H9 (cell line): ENCODE data around the gene USP7. TPM values are rescaled to one million over a fixed set of nuclear protein-coding genes. Genes with fewer than 3 reads are reported as not detected.
"Not testable (repeated sequence)": the region's sequence is repeated elsewhere in the genome, so short reads cannot be mapped to it uniquely, and the experiment has no call there.

Source experiments
- DNase-seq: peaks from one replicate; pipeline ENCODE4 v3.0.0-alpha.2; 2017
- H2AFZ ChIP-seq: one replicate; pipeline ENCODE4 v1.6.1; 2013; ENCODE audit warnings: mild to moderate bottlenecking, low read length, control low read depth, moderate library complexity
- H2AK5ac ChIP-seq: 2 replicates; pipeline ENCODE4 v1.6.1; 2013; ENCODE audit warnings: low read length, control low read depth, mixed read lengths; ENCODE audit not compliant: insufficient read length
- H2BK120ac ChIP-seq: one replicate; pipeline ENCODE4 v1.6.1; 2013; ENCODE audit warnings: low read depth, mild to moderate bottlenecking, low read length, control low read depth, inconsistent platforms; ENCODE audit not compliant: poor library complexity, severe bottlenecking
- H2BK12ac ChIP-seq: 2 replicates; pipeline ENCODE4 v1.6.1; 2013; ENCODE audit warnings: low read length, control low read depth, mixed read lengths, low read depth; ENCODE audit not compliant: insufficient read length
- H2BK15ac ChIP-seq: 2 replicates; pipeline ENCODE4 v1.6.1; 2013; ENCODE audit warnings: low read depth, low read length, control low read depth
- H2BK20ac ChIP-seq: one replicate; pipeline ENCODE4 v1.6.1; 2013; ENCODE audit warnings: low read depth, mild to moderate bottlenecking, low read length, control low read depth, inconsistent platforms; ENCODE audit not compliant: poor library complexity, severe bottlenecking
- H2BK5ac ChIP-seq: 2 replicates; pipeline ENCODE4 v1.6.1; 2013; ENCODE audit warnings: low read length, control low read depth, mixed read lengths; ENCODE audit not compliant: insufficient read length
- H3K14ac ChIP-seq: 2 replicates; pipeline ENCODE4 v1.6.1; 2013; ENCODE audit warnings: low read length, control low read depth; ENCODE audit not compliant: insufficient read depth
- H3K18ac ChIP-seq: 2 replicates; pipeline ENCODE4 v1.6.1; 2013; ENCODE audit warnings: low read depth, mild to moderate bottlenecking, mixed read lengths, low read length, control low read depth; ENCODE audit not compliant: insufficient read length
- H3K23ac ChIP-seq: 2 replicates; pipeline ENCODE4 v1.6.1; 2013; ENCODE audit warnings: low read length, control low read depth, mixed read lengths, low read depth; ENCODE audit not compliant: insufficient read length
- H3K23me2 ChIP-seq: 2 replicates; pipeline ENCODE4 v1.6.1; 2013; ENCODE audit warnings: low read depth, mild to moderate bottlenecking, mixed read lengths, low read length, control low read depth; ENCODE audit not compliant: insufficient read length, poor library complexity, severe bottlenecking
- H3K27ac ChIP-seq: 2 replicates; pipeline ENCODE4 v1.5.1; 2013; ENCODE audit warnings: low read length, control low read depth, mixed read lengths, low read depth; ENCODE audit not compliant: insufficient read length
- H3K27me3 ChIP-seq: 2 replicates; pipeline ENCODE4 v1.6.1; 2013; ENCODE audit warnings: low read length, control low read depth, inconsistent platforms; ENCODE audit not compliant: insufficient read depth
- H3K4ac ChIP-seq: 2 replicates; pipeline ENCODE4 v1.6.1; 2013; ENCODE audit warnings: low read depth, mild to moderate bottlenecking, control low read depth, inconsistent platforms, low read length, moderate library complexity
- H3K4me1 ChIP-seq: 2 replicates; pipeline ENCODE4 v1.6.1; 2013; ENCODE audit warnings: low read length, control low read depth, inconsistent platforms; ENCODE audit not compliant: insufficient read depth
- H3K4me2 ChIP-seq: 2 replicates; pipeline ENCODE4 v1.6.1; 2013; ENCODE audit warnings: low read length, control low read depth, mixed read lengths; ENCODE audit not compliant: insufficient read length, insufficient read depth
- H3K56ac ChIP-seq: 2 replicates; pipeline ENCODE4 v1.6.1; 2013; ENCODE audit warnings: low read depth, mild to moderate bottlenecking, mixed read lengths, low read length, control low read depth; ENCODE audit not compliant: insufficient read length
- H3K79me1 ChIP-seq: 2 replicates; pipeline ENCODE4 v1.6.1; 2013; ENCODE audit warnings: low read depth, mild to moderate bottlenecking, moderate library complexity, low read length, control low read depth, inconsistent platforms; ENCODE audit not compliant: insufficient read depth, poor library complexity, severe bottlenecking
- H3K79me2 ChIP-seq: 2 replicates; pipeline ENCODE4 v1.6.1; 2013; ENCODE audit warnings: low read length, control low read depth, inconsistent platforms; ENCODE audit not compliant: insufficient read depth
- H3K9ac ChIP-seq: 2 replicates; pipeline ENCODE4 v1.6.1; 2013; ENCODE audit warnings: low read length, control low read depth, mixed read lengths; ENCODE audit not compliant: insufficient read length; ENCODE audit errors: extremely low read depth
- H3K9me3 ChIP-seq: one replicate; pipeline ENCODE4 v1.6.1; 2013; ENCODE audit warnings: low read depth, low read length, inconsistent platforms; ENCODE audit not compliant: control insufficient read depth
- H3T11ph ChIP-seq: one replicate; pipeline ENCODE4 v1.6.1; 2013; ENCODE audit warnings: mild to moderate bottlenecking, low read length, control low read depth, inconsistent platforms
- H4K20me1 ChIP-seq: one replicate; pipeline ENCODE4 v1.6.1; 2013; ENCODE audit not compliant: control insufficient read depth, insufficient read length, insufficient read depth
- H4K5ac ChIP-seq: 2 replicates; pipeline ENCODE4 v1.6.1; 2013; ENCODE audit warnings: low read depth, mild to moderate bottlenecking, mixed read lengths, low read length, control low read depth; ENCODE audit not compliant: insufficient read length
- H4K8ac ChIP-seq: replicated peaks from 2 replicates; pipeline ENCODE4 v1.6.1; 2013; ENCODE audit warnings: low read length, control low read depth, mixed read lengths, low read depth; ENCODE audit not compliant: insufficient read length
- H4K91ac ChIP-seq: 2 replicates; pipeline ENCODE4 v1.6.1; 2013; ENCODE audit warnings: low read depth, mild to moderate bottlenecking, moderate library complexity, mixed read lengths, low read length, control low read depth; ENCODE audit not compliant: insufficient read length
- H3K27ac Mint-ChIP-seq, 3 experiments: 2 replicates in 2 of 3; 3 replicates in 1 of 3; pipeline ENCODE4 v1.8.0; 2020 to 2021; ENCODE audit warnings: mixed read lengths in 3 of 3, mild to moderate bottlenecking in 1 of 3, moderate library complexity in 1 of 3
- H3K27me3 Mint-ChIP-seq: 2 replicates; pipeline ENCODE4 v1.8.0; 2021; ENCODE audit warnings: low read depth, mild to moderate bottlenecking, moderate library complexity, mixed read lengths
- H3K36me3 Mint-ChIP-seq, 3 experiments: 2 replicates in 2 of 3; 3 replicates in 1 of 3; pipeline ENCODE4 v1.8.0; 2020 to 2021; ENCODE audit warnings: low read depth in 3 of 3, mixed read lengths in 3 of 3; ENCODE audit not compliant: insufficient read depth in 1 of 3
- H3K4me1 Mint-ChIP-seq, 2 experiments: 2 replicates each; pipeline ENCODE4 v1.8.0; 2020; ENCODE audit warnings: mixed read lengths in 2 of 2
- H3K4me3 Mint-ChIP-seq, 2 experiments: 2 replicates in 1 of 2; 3 replicates in 1 of 2; pipeline ENCODE4 v1.8.0; 2020 to 2021; ENCODE audit warnings: mild to moderate bottlenecking in 2 of 2, mixed read lengths in 2 of 2, moderate library complexity in 1 of 2
- H3K9me3 Mint-ChIP-seq, 2 experiments: 2 replicates in 1 of 2; 3 replicates in 1 of 2; pipeline ENCODE4 v1.8.0; 2020; ENCODE audit warnings: mild to moderate bottlenecking in 2 of 2, mixed read lengths in 2 of 2, moderate library complexity in 1 of 2
- CTCF ChIP-seq: fragments of 200-600 bp; sonication (generic); conservative IDR thresholded peaks from 3 replicates; pipeline ENCODE4 v1.8.0; 2021; ENCODE audit warnings: antibody characterized with exemption, mild to moderate bottlenecking
- WGBS: extraction: QIAGEN DNeasy Blood & Tissue Kit; methylation state at CpG from one replicate; pipeline ENCODE4 v1.1.7; 2013; ENCODE audit warnings: missing lambda C conversion rate, low lambda C conversion rate, mixed read lengths; ENCODE audit not compliant: insufficient read length; ENCODE audit errors: extremely low coverage; 5-methylcytosine and 5-hydroxymethylcytosine counted together
- total RNA-seq: library from RNA; stranded (reverse); gene quantifications from 2 replicates; pipeline ENCODE4 v1.2.1, GENCODE V29; 2021

Gene USP7
- total RNA-seq, 1 experiment from 2014 or later = 192 TPM

- H3K4me1 Mint-ChIP-seq = peaks cover 17 to 18% of the 10 kb centered on the region in 2 experiments
- no peaks in the 10 kb centered on the region for H3K36me3 Mint-ChIP-seq
- H3K14ac ChIP-seq = no peak overlapping the region
- no peaks in the 10 kb centered on the region for H4K20me1 ChIP-seq
- H3K79me2 ChIP-seq = no peaks in the 10 kb centered on the region
- peaks cover 8% of the 10 kb centered on the region for H3K4me1 ChIP-seq
- no peak overlapping the region for H3T11ph ChIP-seq
- no peaks in the 10 kb centered on the region for H3K27me3 ChIP-seq
- peaks cover 5% of the 10 kb centered on the region for H3K23me2 ChIP-seq
- H3K79me1 ChIP-seq = no peaks in the 10 kb centered on the region
- no peak overlapping the region for H3K27ac Mint-ChIP-seq
- H2BK120ac ChIP-seq = no peak overlapping the region
- no peak overlapping the region for H4K5ac ChIP-seq
- H3K23ac ChIP-seq = no peak overlapping the region
- no peak overlapping the region for H2BK5ac ChIP-seq
- TF ChIP-seq CTCF = no peak
- no peak overlapping the region for H2BK12ac ChIP-seq
- no peak overlapping the region for H2AFZ ChIP-seq
- H2AK5ac ChIP-seq = no peak overlapping the region
- H3K9me3 Mint-ChIP-seq = no peaks in the 10 kb centered on the region
- DNase-seq = no peak
- H3K4ac ChIP-seq = no peak overlapping the region
- H4K91ac ChIP-seq = no peak overlapping the region
- no peaks in the 10 kb centered on the region for H3K9me3 ChIP-seq
- H3K4me2 ChIP-seq = no peak overlapping the region
- H3K18ac ChIP-seq = no peak overlapping the region
- no peak overlapping the region for H4K8ac ChIP-seq
- H3K56ac ChIP-seq = no peak overlapping the region
- H2BK20ac ChIP-seq = no peak overlapping the region
- no peak overlapping the region for H3K4me3 Mint-ChIP-seq
- H2BK15ac ChIP-seq = no peak overlapping the region
- H3K27me3 Mint-ChIP-seq = peaks cover 6% of the 10 kb centered on the region
- no peak overlapping the region for H3K9ac ChIP-seq
- no peak overlapping the region for H3K27ac ChIP-seq
- no CpG with 5 or more reads among the region's 1 CpG for WGBS
These were observed 7.7 kb upstream of the USP7 start for GRCh38 chr16:8971416-8971815.

- not testable (repeated sequence) for H3K14ac ChIP-seq, H3K27ac ChIP-seq, H3K27ac Mint-ChIP-seq, H3K23ac ChIP-seq, H3K9me3 ChIP-seq, H3K79me1 ChIP-seq, H3K23me2 ChIP-seq, H4K20me1 ChIP-seq, H2BK20ac ChIP-seq, H4K91ac ChIP-seq, H2BK15ac ChIP-seq, H3T11ph ChIP-seq, H2BK12ac ChIP-seq, H3K4me3 Mint-ChIP-seq, H3K4ac ChIP-seq, H2AK5ac ChIP-seq, H2AFZ ChIP-seq, H3K79me2 ChIP-seq, H2BK5ac ChIP-seq, H3K56ac ChIP-seq, H3K36me3 Mint-ChIP-seq, H2BK120ac ChIP-seq, H3K18ac ChIP-seq, H3K27me3 ChIP-seq, H3K4me2 ChIP-seq, H3K9ac ChIP-seq, H3K9me3 Mint-ChIP-seq, H4K5ac ChIP-seq, H4K8ac ChIP-seq, DNase-seq
- WGBS = no CpG with 5 or more reads among the region's 10 CpGs
- peaks cover 22 to 28% of the 10 kb centered on the region in 2 experiments for H3K4me1 Mint-ChIP-seq
- H3K27me3 Mint-ChIP-seq = peaks cover 16% of the 10 kb centered on the region
- H3K4me1 ChIP-seq = peaks cover 12% of the 10 kb centered on the region
These were observed 5.6 kb upstream of the USP7 start for GRCh38 chr16:8969202-8969897.
